ENCODE results near the gene FIG4. TPM values are rescaled to one million over a fixed set of nuclear protein-coding genes. Genes with fewer than 3 reads are reported as not detected.

FIG4 gene
- total and polyA plus RNA-seq, 8 donors, result 18.0 to 24.5 (median 19.0) TPM

DNA sequence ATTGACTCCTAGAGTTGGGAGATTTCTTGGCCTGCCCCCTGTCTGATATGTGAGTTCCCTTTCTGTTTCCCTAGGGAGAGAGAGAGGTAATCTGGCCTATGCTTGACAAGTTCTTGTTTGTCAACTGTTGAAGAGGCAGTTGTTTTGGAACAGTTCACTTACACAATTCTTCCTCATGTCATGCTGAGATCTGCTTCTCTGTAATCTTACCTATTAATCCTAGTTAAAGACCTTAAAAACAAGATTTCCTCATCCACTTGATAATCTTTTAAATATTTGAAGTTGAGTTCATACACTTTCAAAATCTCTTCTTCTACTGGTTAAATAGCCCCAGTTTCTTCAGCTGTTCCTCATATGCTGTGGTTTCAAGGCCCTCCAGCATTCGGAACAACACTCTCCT, 89.9 kb downstream of the FIG4 start:
- Histone ChIP-seq H3K27ac (peak overlapping the region in 1 of 2 donors; percentile 11), H3K36me3 (peaks cover 0 to 13% of the 10 kb centered on the region in 2 donors), H3K4me3 (no peak overlapping the region), H3K4me1 (peaks cover 0 to 1% of the 10 kb centered on the region in 2 donors), H3K27me3 (no peaks in the 10 kb centered on the region), H3K9me3 (no peaks in the 10 kb centered on the region)
- TF ChIP-seq, protein P1, sequence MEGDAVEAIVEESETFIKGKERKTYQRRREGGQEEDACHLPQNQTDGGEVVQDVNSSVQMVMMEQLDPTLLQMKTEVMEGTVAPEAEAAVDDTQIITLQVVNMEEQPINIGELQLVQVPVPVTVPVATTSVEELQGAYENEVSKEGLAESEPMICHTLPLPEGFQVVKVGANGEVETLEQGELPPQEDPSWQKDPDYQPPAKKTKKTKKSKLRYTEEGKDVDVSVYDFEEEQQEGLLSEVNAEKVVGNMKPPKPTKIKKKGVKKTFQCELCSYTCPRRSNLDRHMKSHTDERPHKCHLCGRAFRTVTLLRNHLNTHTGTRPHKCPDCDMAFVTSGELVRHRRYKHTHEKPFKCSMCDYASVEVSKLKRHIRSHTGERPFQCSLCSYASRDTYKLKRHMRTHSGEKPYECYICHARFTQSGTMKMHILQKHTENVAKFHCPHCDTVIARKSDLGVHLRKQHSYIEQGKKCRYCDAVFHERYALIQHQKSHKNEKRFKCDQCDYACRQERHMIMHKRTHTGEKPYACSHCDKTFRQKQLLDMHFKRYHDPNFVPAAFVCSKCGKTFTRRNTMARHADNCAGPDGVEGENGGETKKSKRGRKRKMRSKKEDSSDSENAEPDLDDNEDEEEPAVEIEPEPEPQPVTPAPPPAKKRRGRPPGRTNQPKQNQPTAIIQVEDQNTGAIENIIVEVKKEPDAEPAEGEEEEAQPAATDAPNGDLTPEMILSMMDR (IDR thresholded peaks at IDR 0.05), result no peak
- intact Hi-C loops (cut with DNase I), result no loop called here
- DNase-seq (no peak), ATAC-seq (no peak)

DNA sequence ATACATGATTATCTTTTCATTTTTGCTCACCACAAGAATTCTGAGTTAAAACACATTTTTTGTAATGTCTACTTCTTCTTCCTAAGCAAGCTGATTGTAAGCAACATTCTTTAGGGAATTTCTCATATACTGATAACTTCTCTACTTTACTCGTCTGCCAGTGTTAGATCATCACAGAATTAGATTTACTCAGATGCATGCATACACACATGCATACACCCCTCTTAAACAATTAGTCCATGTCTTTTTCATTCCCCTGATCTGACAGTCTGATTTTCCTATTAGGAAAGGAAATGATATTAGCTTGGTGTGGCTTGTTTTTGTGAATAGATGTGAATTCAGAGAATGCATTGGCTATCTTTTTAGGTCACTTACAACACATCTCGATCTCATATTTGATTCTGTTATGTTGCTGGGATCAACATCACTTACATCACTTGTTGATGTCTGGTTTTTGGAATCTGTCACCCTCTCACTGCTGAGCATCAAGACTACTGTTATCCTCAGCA, 91.4 kb downstream of the FIG4 start:
- DNase-seq (no peak), ATAC-seq (no peak)
- TF ChIP-seq, protein P1 (IDR thresholded peaks at IDR 0.05), result no peak
- no peak overlapping the region for H3K4me3 ChIP-seq
- H3K27me3 ChIP-seq, result no peaks in the 10 kb centered on the region
- H3K36me3 ChIP-seq, result peaks cover 0 to 19% of the 10 kb centered on the region in 2 donors
- H3K9me3 ChIP-seq, result no peaks in the 10 kb centered on the region
- no peaks in the 10 kb centered on the region for H3K4me1 ChIP-seq
- intact Hi-C loops (cut with DNase I), result no loop called here
- no peak overlapping the region for H3K27ac ChIP-seq

DNA sequence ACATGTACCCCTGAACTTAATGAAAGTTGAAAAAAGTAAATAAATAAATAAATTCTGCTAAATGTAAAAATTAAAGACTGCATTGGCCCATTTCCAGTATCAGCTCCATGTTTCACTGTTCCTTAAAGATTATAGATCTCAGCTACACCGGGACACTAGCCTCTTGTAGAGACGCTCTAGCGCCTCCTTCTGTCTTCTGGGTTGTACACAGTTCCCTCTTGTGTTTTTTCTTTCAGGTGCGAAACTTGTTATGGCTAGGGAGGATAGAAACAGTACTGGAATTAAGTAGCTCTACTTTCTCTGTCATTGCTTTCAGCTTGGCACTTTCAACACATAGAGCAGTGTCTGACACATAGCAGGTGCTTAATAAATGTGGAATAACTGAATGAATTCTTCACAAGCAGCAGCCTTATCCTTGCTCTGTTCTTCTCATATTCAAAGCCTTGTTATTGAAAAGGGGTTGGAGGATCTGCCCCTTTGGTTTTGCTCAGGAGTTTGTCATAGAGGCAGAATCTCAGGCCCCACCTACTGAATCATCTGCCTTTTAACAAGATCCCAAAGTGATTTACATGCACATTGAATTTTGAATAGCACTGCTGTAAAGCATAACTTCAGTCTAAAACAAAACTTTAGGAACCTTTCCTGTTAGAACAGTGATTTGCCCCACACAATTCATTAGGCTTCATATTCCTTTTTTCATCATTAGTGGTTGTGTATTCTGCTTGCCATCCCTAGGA, 92.3 kb downstream of the FIG4 start:
- Histone ChIP-seq H3K27ac (no peak overlapping the region), H3K27me3 (no peaks in the 10 kb centered on the region), H3K4me3 (no peak overlapping the region), H3K36me3 (peaks cover 0 to 24% of the 10 kb centered on the region in 2 donors), H3K4me1 (no peaks in the 10 kb centered on the region), H3K9me3 (no peaks in the 10 kb centered on the region)
- DNase-seq (no peak), ATAC-seq (no peak)
- intact Hi-C loops (cut with DNase I), result no loop called here
- TF ChIP-seq, protein P1 (IDR thresholded peaks at IDR 0.05), result no peak

DNA sequence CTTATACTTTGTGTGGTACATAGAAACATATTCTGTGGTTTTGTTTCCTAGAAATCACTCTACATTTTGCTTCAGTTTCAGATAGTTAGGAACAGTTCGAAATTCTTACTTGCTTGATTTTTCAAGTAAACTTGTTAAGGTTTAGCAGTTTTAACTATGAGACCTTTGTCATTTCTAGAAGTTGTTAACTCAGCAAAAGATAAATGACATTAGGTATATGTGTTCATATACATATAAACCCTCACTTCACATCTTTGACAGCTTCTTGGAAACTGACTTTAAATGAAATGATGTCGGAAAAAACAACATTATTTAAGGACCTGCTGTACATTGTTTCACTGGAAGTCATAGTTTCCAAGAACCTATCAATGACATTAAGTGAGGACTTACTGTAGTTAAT, 96.2 kb downstream of the FIG4 start:
- peaks cover 0 to 6% of the 10 kb centered on the region in 2 donors for H3K4me1 ChIP-seq
- ATAC-seq, result no peak
- no peak overlapping the region for H3K27ac ChIP-seq
- peaks cover 0 to 39% of the 10 kb centered on the region in 2 donors for H3K36me3 ChIP-seq
- DNase-seq, result no peak
- no peaks in the 10 kb centered on the region for H3K9me3 ChIP-seq
- TF ChIP-seq, protein P1 (IDR thresholded peaks at IDR 0.05), result no peak
- intact Hi-C loops (cut with DNase I), result no loop called here
- no peak overlapping the region for H3K4me3 ChIP-seq
- no peaks in the 10 kb centered on the region for H3K27me3 ChIP-seq

DNA sequence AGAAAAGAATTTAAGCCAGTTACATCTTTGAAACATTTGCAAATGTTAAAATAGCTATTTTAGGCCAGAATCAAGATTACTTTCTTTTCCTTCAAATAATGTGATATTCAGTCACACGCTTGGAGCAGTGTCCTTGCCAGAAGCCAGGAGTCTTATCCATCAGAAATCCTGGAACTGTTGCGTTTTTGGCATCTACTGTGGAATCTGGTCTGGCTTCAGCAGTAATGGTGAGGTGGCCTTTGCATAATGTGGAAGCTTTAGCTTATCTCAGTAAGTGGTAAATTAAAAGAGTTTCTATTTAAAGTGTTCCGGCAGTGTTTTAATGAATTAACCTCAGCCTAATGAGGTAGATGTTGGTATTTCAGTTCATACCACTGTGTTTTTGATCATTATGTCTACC, 97.6 kb downstream of the FIG4 start:
- ATAC-seq, result no peak

More for the DNA sequence above, 97.6 kb downstream of the FIG4 start:
- TF ChIP-seq, protein P1 (IDR thresholded peaks at IDR 0.05), result no peak
- DNase-seq, result no peak
- Histone ChIP-seq H3K4me1 (peaks cover 7 to 11% of the 10 kb centered on the region in 2 donors), H3K9me3 (no peaks in the 10 kb centered on the region), H3K27ac (no peak overlapping the region), H3K36me3 (peaks cover 0 to 39% of the 10 kb centered on the region in 2 donors), H3K27me3 (no peaks in the 10 kb centered on the region), H3K4me3 (no peak overlapping the region)
- intact Hi-C loops (cut with DNase I), result no loop called here

Measured in left lung (tissue), 10 donors.